ENCODE results near the gene PISD. TPM values are rescaled to one million over a fixed set of nuclear protein-coding genes. Genes with fewer than 3 reads are reported as not detected.

Gene PISD
- total RNA-seq, 1 donor from 2014 or later, result 37.4 TPM

DNA sequence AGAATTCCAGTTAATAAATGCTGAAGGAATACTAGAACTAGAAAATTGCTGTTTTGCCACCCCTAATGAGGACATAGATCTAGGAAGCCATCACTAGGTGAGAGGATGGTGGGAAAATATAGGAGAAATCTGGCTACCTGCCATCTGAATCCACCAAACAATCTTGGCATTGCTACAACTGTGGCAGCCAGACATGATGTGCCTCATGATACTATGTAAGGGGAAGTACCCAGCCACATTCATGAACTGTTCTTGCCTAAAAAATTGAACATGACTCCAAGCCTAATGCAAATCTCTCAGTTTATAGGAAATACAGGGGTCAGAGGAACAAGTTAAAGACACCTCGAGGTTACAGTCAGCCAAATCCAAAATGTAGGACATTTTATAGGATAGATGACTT is 92.9 kb downstream of the PISD start:
- DNase-seq, result no peak

Other genes starting within 250 kb of the PISD start
- gene EIF4ENIF1, start 172.4 kb downstream of the PISD start, total RNA-seq, result 19.8 TPM
- 15.1 TPM for gene SFI1, start 165.7 kb downstream of the PISD start, total RNA-seq
- 29.8 TPM for gene PRR14L, start 87.9 kb upstream of the PISD start, total RNA-seq
- gene DEPDC5, start 91.8 kb upstream of the PISD start, total RNA-seq, result 24.6 TPM